GM23248 (cell line): ENCODE measurements around the gene JOSD2. TPM values are rescaled to one million over a fixed set of nuclear protein-coding genes. Genes with fewer than 3 reads are reported as not detected.

Source experiments
- DNase-seq: peaks from one replicate; pipeline ENCODE4 v3.0.0-alpha.2; 2015
- H2AFZ ChIP-seq: fragments of 200-600 bp; sonication (generic); 2 replicates; pipeline ENCODE4 v1.6.1; 2016; ENCODE audit warnings: antibody characterized with exemption
- H3F3A ChIP-seq: fragments of 200-600 bp; sonication (generic); 2 replicates; pipeline ENCODE4 v1.6.1; 2016; ENCODE audit warnings: mild to moderate bottlenecking, antibody characterized with exemption, mixed run types; ENCODE audit not compliant: insufficient read depth
- H3K27ac ChIP-seq: fragments of 200-600 bp; sonication (generic); 2 replicates; pipeline ENCODE4 v1.5.1; 2016; ENCODE audit warnings: mild to moderate bottlenecking
- H3K27me3 ChIP-seq: fragments of 200-600 bp; sonication (generic); replicated peaks from 2 replicates; pipeline ENCODE4 v1.6.1; 2016; ENCODE audit warnings: mild to moderate bottlenecking; ENCODE audit not compliant: insufficient read depth
- H3K36me3 ChIP-seq: fragments of 200-600 bp; sonication (generic); 2 replicates; pipeline ENCODE4 v1.6.1; 2016; ENCODE audit warnings: low read depth, mild to moderate bottlenecking
- H3K4me1 ChIP-seq: fragments of 200-600 bp; sonication (generic); 2 replicates; pipeline ENCODE4 v1.6.1; 2016; ENCODE audit warnings: mild to moderate bottlenecking; ENCODE audit not compliant: insufficient read depth
- H3K4me2 ChIP-seq: fragments of 200-600 bp; sonication (generic); one replicate; pipeline ENCODE4 v1.6.1; 2016; ENCODE audit warnings: mild to moderate bottlenecking; ENCODE audit not compliant: unreplicated experiment
- H3K4me3 ChIP-seq: fragments of 200-600 bp; sonication (generic); 2 replicates; pipeline ENCODE4 v1.5.1; 2016; ENCODE audit warnings: mild to moderate bottlenecking
- H3K79me2 ChIP-seq: fragments of 200-600 bp; sonication (generic); 2 replicates; pipeline ENCODE4 v1.6.1; 2016; ENCODE audit warnings: mild to moderate bottlenecking; ENCODE audit not compliant: insufficient read depth
- H3K9ac ChIP-seq: fragments of 200-600 bp; sonication (generic); 2 replicates; pipeline ENCODE4 v1.6.1; 2016; ENCODE audit warnings: mild to moderate bottlenecking
- H3K9me2 ChIP-seq: fragments of 200-600 bp; sonication (generic); 2 replicates; pipeline ENCODE4 v1.6.1; 2016; ENCODE audit warnings: mixed run types, mild to moderate bottlenecking, moderate library complexity; ENCODE audit not compliant: insufficient read depth
- H3K9me3 ChIP-seq: fragments of 200-600 bp; sonication (generic); one replicate; pipeline ENCODE4 v1.6.1; 2017; ENCODE audit warnings: low read depth
- H4K20me1 ChIP-seq: fragments of 200-600 bp; sonication (generic); 2 replicates; pipeline ENCODE4 v1.6.0; 2016; ENCODE audit not compliant: insufficient read depth
- EZH2 ChIP-seq: fragments of 200-600 bp; sonication (generic); IDR thresholded peaks from 2 replicates; pipeline ENCODE4 v1.6.1; 2018; ENCODE audit warnings: antibody characterized with exemption, mild to moderate bottlenecking; ENCODE audit not compliant: insufficient read depth, poor library complexity, severe bottlenecking
- EZH2phosphoT487 ChIP-seq: fragments of 200-600 bp; sonication (generic); IDR thresholded peaks from 2 replicates; pipeline ENCODE4 v1.6.1; 2018; ENCODE audit warnings: antibody characterized with exemption, moderate library complexity, mild to moderate bottlenecking, low read depth; ENCODE audit not compliant: insufficient read depth
- WGBS, 2 experiments: methylation state at CpG; one replicate each; pipeline ENCODE4 v1.1.6; 2015 to 2017; ENCODE audit warnings: low lambda C conversion rate in 2 of 2, low coverage in 1 of 2; ENCODE audit errors: missing lambda C conversion rate in 2 of 2; 5-methylcytosine and 5-hydroxymethylcytosine counted together
- in situ Hi-C: fragments of 300-500 bp; cut with MboI; formaldehyde crosslinking; loops from 2 replicates; pipeline ENCODE4 v1.15.0; 2020
- polyA plus RNA-seq: library from polyadenylated mRNA; unstranded; fragments of >200 nt; fragmentation: Nextera tagmentation; extraction: Ambion mirVana; gene quantifications from 2 replicates; pipeline ENCODE4 v1.2.1, GENCODE V29; 2016
- total RNA-seq: library from RNA; depleted of rRNA; stranded (reverse); fragments of >200 nt; shearing (Covaris generic); gene quantifications from 2 replicates; pipeline ENCODE4 v1.2.3, GENCODE V29; 2014

Gene JOSD2
- total and polyA plus RNA-seq, 2 experiments from 2014 or later, result 55.2 to 98.5 TPM

DNA sequence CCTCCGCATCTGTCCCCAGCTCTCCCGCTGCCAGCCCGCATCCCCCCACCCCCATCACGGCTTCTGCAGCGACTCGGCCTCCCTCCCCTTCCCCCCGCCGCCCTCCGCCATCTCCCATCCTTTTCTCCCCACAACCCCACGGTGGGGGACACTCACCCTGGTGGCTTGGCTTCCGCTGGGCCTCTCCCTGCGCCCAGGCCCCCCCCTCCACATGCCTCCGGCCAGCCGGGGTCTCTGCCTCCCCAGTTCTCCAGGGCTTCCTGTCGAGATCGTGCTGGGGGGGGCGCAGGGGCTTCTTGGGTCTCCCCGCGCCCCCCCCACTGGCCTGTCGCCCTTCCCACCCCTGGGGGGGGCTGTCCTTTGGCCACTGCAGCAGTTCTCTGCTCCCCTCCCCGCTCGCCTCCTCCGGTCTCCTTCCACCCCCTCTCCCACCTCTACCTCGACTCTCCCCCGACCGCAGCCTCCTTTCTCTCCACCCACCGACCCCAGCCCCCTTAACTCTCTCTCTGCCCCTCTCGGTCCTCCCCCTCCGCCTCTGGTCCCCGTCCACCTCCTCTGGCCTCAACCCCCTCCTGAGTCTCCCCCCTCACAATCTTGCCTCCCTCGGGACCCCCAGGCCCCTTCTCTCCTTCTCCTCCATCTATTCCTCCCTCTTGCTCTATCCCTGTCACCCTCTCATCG, 40.2 kb upstream of the JOSD2 start:
- Histone ChIP-seq H4K20me1 (no peaks in the 10 kb centered on the region), H3K9me3 (no peaks in the 10 kb centered on the region), H2AFZ (no peak overlapping the region), H3K9me2 (no peaks in the 10 kb centered on the region), H3K27me3 (peaks cover 6% of the 10 kb centered on the region; the same call in 1 of the 2 replicates), H3K27ac (no peak overlapping the region), H3K36me3 (no peaks in the 10 kb centered on the region), H3K4me3 (no peak overlapping the region), H3K79me2 (no peaks in the 10 kb centered on the region), H3K4me1 (no peaks in the 10 kb centered on the region), H3K9ac (no peak overlapping the region), H3K4me2 (no peak overlapping the region), H3F3A (no peaks in the 10 kb centered on the region)
- 27 to 38% methylated on average over 10 to 32 of the region's 32 CpGs for WGBS, 2 experiments
- no peak for TF ChIP-seq EZH2
- no peak for TF ChIP-seq EZH2phosphoT487
- DNase-seq, result no peak
- in situ Hi-C loops, result no loop called here

DNA sequence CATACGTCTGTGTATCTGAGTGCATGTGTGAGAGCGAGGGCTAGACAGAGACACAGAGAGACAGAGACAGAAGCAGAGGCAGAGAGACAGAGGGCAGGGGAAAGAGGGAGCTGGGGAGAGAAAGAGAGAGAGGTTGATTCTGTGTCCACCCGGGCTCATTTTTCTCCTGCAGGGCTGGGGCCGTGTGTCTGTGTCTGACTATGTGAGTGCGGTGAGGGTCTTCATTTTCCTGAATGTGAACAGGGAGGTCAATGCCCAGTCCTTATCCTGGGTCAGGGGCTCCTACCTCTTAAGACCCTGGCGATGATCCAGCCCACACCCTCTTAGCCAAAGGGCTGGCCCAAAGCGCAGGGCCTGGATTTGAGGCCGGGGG, 39.6 kb upstream of the JOSD2 start:
- 41 to 45% methylated on average over 5 to 8 of the region's 8 CpGs for WGBS, 2 experiments
- Histone ChIP-seq H3K4me3 (no peak overlapping the region), H3K36me3 (no peaks in the 10 kb centered on the region), H3K27ac (no peak overlapping the region), H4K20me1 (no peaks in the 10 kb centered on the region), H3K4me1 (no peaks in the 10 kb centered on the region), H3F3A (no peaks in the 10 kb centered on the region), H3K4me2 (no peak overlapping the region), H3K9me2 (no peaks in the 10 kb centered on the region), H3K27me3 (peaks cover 6% of the 10 kb centered on the region; the same call in 1 of the 2 replicates), H3K9ac (no peak overlapping the region), H2AFZ (no peak overlapping the region), H3K79me2 (no peaks in the 10 kb centered on the region), H3K9me3 (no peaks in the 10 kb centered on the region)
- in situ Hi-C loops, result no loop called here
- no peak for TF ChIP-seq EZH2
- DNase-seq, result no peak

DNA sequence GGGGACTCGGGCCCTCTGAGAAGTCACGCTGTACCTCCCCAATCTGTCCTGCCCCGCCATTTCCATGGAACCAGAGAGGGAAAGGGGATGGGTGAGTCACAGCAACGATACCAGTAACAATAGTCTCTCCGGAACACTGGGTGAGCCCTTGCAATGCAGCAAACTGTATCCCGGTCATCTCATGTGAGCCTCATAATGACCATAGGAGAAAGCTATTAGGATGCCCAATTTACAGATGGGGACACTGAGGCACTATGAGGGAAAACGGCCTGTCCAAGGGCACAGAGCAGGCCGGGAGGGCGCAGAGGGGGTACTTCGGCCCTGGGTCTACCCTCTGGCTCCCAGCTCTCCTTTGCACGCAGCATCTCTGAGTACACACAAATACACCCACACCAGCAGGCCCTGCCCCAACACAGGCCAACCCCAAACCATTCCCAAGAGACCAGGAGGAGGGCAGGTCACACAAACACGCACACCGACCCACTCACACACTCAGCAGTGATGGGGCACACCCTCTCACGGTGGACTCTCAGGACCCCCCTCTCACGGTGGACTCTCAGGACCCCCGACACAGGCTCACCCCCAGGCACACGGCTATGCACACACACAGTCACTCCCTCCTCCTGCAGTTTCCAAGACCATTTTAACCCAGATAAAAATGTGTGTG, 39.1 kb upstream of the JOSD2 start:
- no peak overlapping the region for H3K27ac ChIP-seq

DNA sequence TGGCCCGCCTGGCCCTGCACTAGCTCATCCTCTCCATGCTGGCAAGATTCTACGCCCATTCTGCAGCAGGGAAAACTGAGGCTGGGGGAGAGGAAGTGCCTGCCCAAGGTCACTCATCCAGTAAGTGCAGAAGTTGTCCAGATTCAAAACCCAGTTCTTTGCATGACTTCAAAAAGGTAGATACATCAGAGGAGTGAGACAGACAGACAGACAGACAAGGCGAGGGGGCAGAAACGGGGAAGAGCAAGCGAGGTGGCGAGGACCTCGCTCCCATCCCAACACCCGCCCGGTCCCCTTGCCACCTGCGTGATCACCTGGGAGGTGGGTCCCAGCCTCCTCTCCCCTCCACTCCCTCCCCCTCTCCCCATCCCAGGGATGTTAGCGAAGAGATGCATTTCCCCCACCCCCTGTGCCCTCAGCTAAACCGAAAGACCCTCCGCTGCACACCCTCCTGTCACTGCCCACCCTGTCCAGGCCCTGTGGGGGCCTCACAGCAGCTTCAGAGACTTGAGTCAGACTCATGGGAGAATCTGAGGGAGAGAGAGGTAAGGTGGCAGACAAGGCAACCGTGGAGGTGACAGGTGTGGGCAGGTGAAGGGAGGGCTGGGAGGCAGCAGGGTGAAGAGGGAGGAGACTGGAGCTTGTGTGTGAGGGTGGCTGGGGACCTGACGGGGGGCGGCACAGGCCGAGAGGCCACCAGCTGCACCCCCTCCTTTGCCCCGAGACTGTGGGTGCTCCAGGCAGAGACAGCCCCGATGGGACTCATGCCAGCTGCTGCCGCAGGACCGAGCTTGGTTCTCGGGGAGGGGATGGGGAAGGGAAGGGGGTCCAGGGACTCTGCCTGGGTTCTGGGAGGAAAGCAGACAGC, 38.3 kb upstream of the JOSD2 start:
- no peak for DNase-seq

More for the DNA sequence above, 39.1 kb upstream of the JOSD2 start:
- Histone ChIP-seq H2AFZ (no peak overlapping the region), H3K4me1 (no peaks in the 10 kb centered on the region), H3K9ac (no peak overlapping the region), H3K36me3 (no peaks in the 10 kb centered on the region), H3K79me2 (no peaks in the 10 kb centered on the region), H3F3A (no peaks in the 10 kb centered on the region), H3K4me2 (no peak overlapping the region), H3K27me3 (peaks cover 6% of the 10 kb centered on the region; the same call in 1 of the 2 replicates), H4K20me1 (no peaks in the 10 kb centered on the region), H3K9me2 (no peaks in the 10 kb centered on the region), H3K9me3 (no peaks in the 10 kb centered on the region), H3K4me3 (no peak overlapping the region)
- TF ChIP-seq EZH2 (no peak), EZH2phosphoT487 (no peak)
- WGBS, 2 experiments, result 56 to 58% methylated on average over 17 of the region's 17 CpGs
- DNase-seq, result no peak
- in situ Hi-C loops, result loop anchor here (10.0 kb wide), 1 partner anchor 235 kb away; no protein-coding TSS in a partner anchor

More for the DNA sequence above, 38.3 kb upstream of the JOSD2 start:
- 60 to 61% methylated on average over 20 to 22 of the region's 22 CpGs for WGBS, 2 experiments
- no peak for TF ChIP-seq EZH2phosphoT487
- no peak for TF ChIP-seq EZH2
- no peaks in the 10 kb centered on the region for H3F3A ChIP-seq
- no peaks in the 10 kb centered on the region for H3K9me2 ChIP-seq
- H3K4me3 ChIP-seq, result no peak overlapping the region
- no peaks in the 10 kb centered on the region for H3K36me3 ChIP-seq
- H3K9me3 ChIP-seq, result no peaks in the 10 kb centered on the region
- H3K4me2 ChIP-seq, result no peak overlapping the region
- in situ Hi-C loops, result loop anchor here (10.0 kb wide), 1 partner anchor 236 kb away; no protein-coding TSS in a partner anchor
- 0 out of 2 replicates have a peak, but pooled peaks cover 6% of the 10 kb centered on the region for H3K27me3 ChIP-seq
- no peak overlapping the region for H3K9ac ChIP-seq
- H4K20me1 ChIP-seq, result no peaks in the 10 kb centered on the region
- H2AFZ ChIP-seq, result no peak overlapping the region
- H3K27ac ChIP-seq, result no peak overlapping the region
- H3K79me2 ChIP-seq, result no peaks in the 10 kb centered on the region
- no peaks in the 10 kb centered on the region for H3K4me1 ChIP-seq
